HUES6 (cell line): ENCODE data around the gene KRT83.

Experiments used
- H3K27ac ChIP-seq: 2 replicates; pipeline ENCODE4 v1.7.0; 2013; ENCODE audit warnings: low read depth, mild to moderate bottlenecking, low read length, inconsistent platforms
- H3K27me3 ChIP-seq: 2 replicates; pipeline ENCODE4 v1.6.1; 2013; ENCODE audit warnings: low read length; ENCODE audit not compliant: control insufficient read depth, insufficient read depth
- H3K36me3 ChIP-seq: 2 replicates; pipeline ENCODE4 v1.6.1; 2013; ENCODE audit warnings: low read length; ENCODE audit not compliant: control insufficient read depth, insufficient read depth
- H3K4me1 ChIP-seq: 2 replicates; pipeline ENCODE4 v1.6.1; 2013; ENCODE audit warnings: low read length; ENCODE audit not compliant: control insufficient read depth, insufficient read depth
- H3K4me3 ChIP-seq: 2 replicates; pipeline ENCODE4 v1.5.1; 2013; ENCODE audit warnings: low read depth, low read length
- H3K9ac ChIP-seq: one replicate; pipeline ENCODE4 v1.6.1; 2013; ENCODE audit warnings: mild to moderate bottlenecking, low read length
- H3K9me3 ChIP-seq: 2 replicates; pipeline ENCODE4 v1.6.1; 2013; ENCODE audit warnings: low read depth, low read length; ENCODE audit not compliant: control insufficient read depth, insufficient read depth

KRT83 gene

GRCh38 chr12:52361553-52361952 is 40.4 kb upstream of the KRT83 start:
- Histone ChIP-seq H3K27me3 (no peaks in the 10 kb centered on the region; the same call in 1 of the 2 replicates), H3K4me1 (no peaks in the 10 kb centered on the region), H3K4me3 (no peak overlapping the region), H3K36me3 (no peaks in the 10 kb centered on the region), H3K9me3 (no peaks in the 10 kb centered on the region), H3K9ac (no peak overlapping the region), H3K27ac (no peak overlapping the region)

- H3K27ac ChIP-seq, result no peak overlapping the region
- no peaks in the 10 kb centered on the region; the same call in 1 of the 2 replicates for H3K27me3 ChIP-seq
Observed at GRCh38 chr12:52360663-52361271, 39.6 kb upstream of the KRT83 start.

GRCh38 chr12:52360106-52360662 is 39.0 kb upstream of the KRT83 start:
- no peaks in the 10 kb centered on the region for H3K9me3 ChIP-seq
- H3K4me3 ChIP-seq, result no peak overlapping the region
- H3K27ac ChIP-seq, result no peak overlapping the region
- H3K36me3 ChIP-seq, result no peaks in the 10 kb centered on the region
- no peak overlapping the region for H3K9ac ChIP-seq
- no peaks in the 10 kb centered on the region for H3K4me1 ChIP-seq
- no peaks in the 10 kb centered on the region; the same call in 1 of the 2 replicates for H3K27me3 ChIP-seq

More at GRCh38 chr12:52360663-52361271, 39.6 kb upstream of the KRT83 start:
- Histone ChIP-seq H3K9ac (no peak overlapping the region), H3K4me1 (no peaks in the 10 kb centered on the region), H3K36me3 (no peaks in the 10 kb centered on the region), H3K4me3 (no peak overlapping the region), H3K9me3 (no peaks in the 10 kb centered on the region)

GRCh38 chr12:52359621-52360061 is 38.4 kb upstream of the KRT83 start:
- Histone ChIP-seq H3K9me3 (no peaks in the 10 kb centered on the region), H3K9ac (no peak overlapping the region), H3K4me3 (no peak overlapping the region), H3K27ac (no peak overlapping the region), H3K27me3 (no peaks in the 10 kb centered on the region; the same call in 1 of the 2 replicates), H3K4me1 (no peaks in the 10 kb centered on the region), H3K36me3 (no peaks in the 10 kb centered on the region)

GRCh38 chr12:52358575-52359350 is 37.6 kb upstream of the KRT83 start:
- Histone ChIP-seq H3K4me3 (no peak overlapping the region), H3K4me1 (no peaks in the 10 kb centered on the region), H3K9me3 (no peaks in the 10 kb centered on the region), H3K36me3 (no peaks in the 10 kb centered on the region), H3K9ac (no peak overlapping the region), H3K27ac (no peak overlapping the region), H3K27me3 (no peaks in the 10 kb centered on the region)

- H3K4me1 ChIP-seq, result no peaks in the 10 kb centered on the region
- no peak overlapping the region for H3K9ac ChIP-seq
- H3K9me3 ChIP-seq, result no peaks in the 10 kb centered on the region
- H3K36me3 ChIP-seq, result no peaks in the 10 kb centered on the region
- H3K4me3 ChIP-seq, result no peak overlapping the region
- H3K27ac ChIP-seq, result no peak overlapping the region
- H3K27me3 ChIP-seq, result 0 out of 2 replicates have a peak, but pooled peaks cover 3% of the 10 kb centered on the region
Observed at GRCh38 chr12:52356762-52357580, 35.8 kb upstream of the KRT83 start.

- Histone ChIP-seq H3K9me3 (no peaks in the 10 kb centered on the region), H3K4me3 (no peak overlapping the region), H3K36me3 (no peaks in the 10 kb centered on the region), H3K4me1 (no peaks in the 10 kb centered on the region), H3K27me3 (0 out of 2 replicates have a peak, but pooled peaks cover 3% of the 10 kb centered on the region), H3K9ac (no peak overlapping the region), H3K27ac (no peak overlapping the region)
Observed at GRCh38 chr12:52356031-52356761, 35.0 kb upstream of the KRT83 start.

GRCh38 chr12:52355176-52355575 is 34.0 kb upstream of the KRT83 start:
- no peaks in the 10 kb centered on the region for H3K4me1 ChIP-seq
- no peak overlapping the region for H3K4me3 ChIP-seq
- H3K9me3 ChIP-seq, result no peaks in the 10 kb centered on the region
- H3K27ac ChIP-seq, result no peak overlapping the region
- H3K36me3 ChIP-seq, result no peaks in the 10 kb centered on the region
- no peak overlapping the region for H3K9ac ChIP-seq
- 0 out of 2 replicates have a peak, but pooled peaks cover 3% of the 10 kb centered on the region for H3K27me3 ChIP-seq

GRCh38 chr12:52354200-52354599 is 33.0 kb upstream of the KRT83 start:
- Histone ChIP-seq H3K36me3 (no peaks in the 10 kb centered on the region), H3K4me3 (no peak overlapping the region), H3K27ac (no peak overlapping the region), H3K9ac (no peak overlapping the region), H3K9me3 (no peaks in the 10 kb centered on the region), H3K27me3 (0 out of 2 replicates have a peak, but pooled peaks cover 3% of the 10 kb centered on the region), H3K4me1 (no peaks in the 10 kb centered on the region)

- H3K4me3 ChIP-seq, result no peak overlapping the region
- H3K9ac ChIP-seq, result no peak overlapping the region
- H3K4me1 ChIP-seq, result no peaks in the 10 kb centered on the region
- no peaks in the 10 kb centered on the region for H3K36me3 ChIP-seq
- H3K27ac ChIP-seq, result no peak overlapping the region
- H3K9me3 ChIP-seq, result no peaks in the 10 kb centered on the region
- 0 out of 2 replicates have a peak, but pooled peaks cover 3% of the 10 kb centered on the region for H3K27me3 ChIP-seq
Observed at GRCh38 chr12:52353766-52354165, 32.6 kb upstream of the KRT83 start.
